ENCODE results near the gene EIF4A3.

The EIF4A3 gene

GRCh38 chr17:80109713-80110446 is 37.0 kb downstream of the EIF4A3 start:
- no peak overlapping the region for H3K18ac ChIP-seq (ENCODE audit: low read length)
- H3K4me3 ChIP-seq (ENCODE audit: low read length): no peak overlapping the region
- H2BK5ac ChIP-seq (ENCODE audit: low read length): no peak overlapping the region
- H3K4me1 ChIP-seq (ENCODE audit: control insufficient read depth, low read depth, low read length): no peaks in the 10 kb centered on the region
- H2BK120ac ChIP-seq (ENCODE audit: low read depth, low read length): no peak overlapping the region
- H2AK5ac ChIP-seq (ENCODE audit: low read length): no peak overlapping the region
- DNase-seq: no peak
- H3K79me2 ChIP-seq (ENCODE audit: control insufficient read depth, insufficient read depth, low read length): no peaks in the 10 kb centered on the region
- H3K4ac ChIP-seq (ENCODE audit: low read depth, low read length): no peak overlapping the region
- no peak overlapping the region for H3K4me2 ChIP-seq (ENCODE audit: low read length)
- H4K8ac ChIP-seq (ENCODE audit: low read depth, low read length): no peak overlapping the region
- no peak overlapping the region for H3K23ac ChIP-seq (ENCODE audit: low read length)
- H3K9ac ChIP-seq (ENCODE audit: low read length): no peak overlapping the region
- no peaks in the 10 kb centered on the region for H3K27me3 ChIP-seq (ENCODE audit: insufficient read depth, low read length, poor library complexity)
- H2BK15ac ChIP-seq (replicated peaks; ENCODE audit: low read depth): no peak overlapping the region
- WGBS (ENCODE audit: extremely low coverage, insufficient coverage, low lambda C conversion rate): no CpG with 5 or more reads among the region's 30 CpGs
- H3K56ac ChIP-seq (ENCODE audit: low read length): no peak overlapping the region
- no peak overlapping the region for H3K27ac ChIP-seq (ENCODE audit: low read depth, low read length)
- no peaks in the 10 kb centered on the region for H3K36me3 ChIP-seq (ENCODE audit: control insufficient read depth, insufficient read depth, low read length)
- H3K79me1 ChIP-seq (ENCODE audit: low read length): no peaks in the 10 kb centered on the region
- no peak overlapping the region for H4K5ac ChIP-seq (ENCODE audit: low read length)

- no peak overlapping the region for H3K9ac ChIP-seq (ENCODE audit: low read length)
- H3K4me1 ChIP-seq (ENCODE audit: control insufficient read depth, low read depth, low read length): no peaks in the 10 kb centered on the region
- H3K18ac ChIP-seq (ENCODE audit: low read length): no peak overlapping the region
- no peaks in the 10 kb centered on the region for H3K79me1 ChIP-seq (ENCODE audit: low read length)
- DNase-seq: no peak
- H3K4ac ChIP-seq (ENCODE audit: low read depth, low read length): no peak overlapping the region
- H3K4me3 ChIP-seq (ENCODE audit: low read length): no peak overlapping the region
- no CpG with 5 or more reads among the region's 13 CpGs for WGBS (ENCODE audit: extremely low coverage, insufficient coverage, low lambda C conversion rate)
- no peak overlapping the region for H2BK5ac ChIP-seq (ENCODE audit: low read length)
- no peak overlapping the region for H2AK5ac ChIP-seq (ENCODE audit: low read length)
- H2BK15ac ChIP-seq (replicated peaks; ENCODE audit: low read depth): no peak overlapping the region
- no peak overlapping the region for H3K23ac ChIP-seq (ENCODE audit: low read length)
- no peak overlapping the region for H3K56ac ChIP-seq (ENCODE audit: low read length)
- no peaks in the 10 kb centered on the region for H3K27me3 ChIP-seq (ENCODE audit: insufficient read depth, low read length, poor library complexity)
- H3K79me2 ChIP-seq (ENCODE audit: control insufficient read depth, insufficient read depth, low read length): no peaks in the 10 kb centered on the region
- no peak overlapping the region for H4K8ac ChIP-seq (ENCODE audit: low read depth, low read length)
- no peak overlapping the region for H3K4me2 ChIP-seq (ENCODE audit: low read length)
- no peak overlapping the region for H3K27ac ChIP-seq (ENCODE audit: low read depth, low read length)
- no peak overlapping the region for H2BK120ac ChIP-seq (ENCODE audit: low read depth, low read length)
- H4K5ac ChIP-seq (ENCODE audit: low read length): no peak overlapping the region
- no peaks in the 10 kb centered on the region for H3K36me3 ChIP-seq (ENCODE audit: control insufficient read depth, insufficient read depth, low read length)
These were observed 37.8 kb downstream of the EIF4A3 start for GRCh38 chr17:80109066-80109660.

GRCh38 chr17:80108036-80108971 is 38.6 kb downstream of the EIF4A3 start:
- Histone ChIP-seq H3K4me3 (ENCODE audit: low read length) (no peak overlapping the region), H3K9ac (ENCODE audit: low read length) (no peak overlapping the region), H3K23ac (ENCODE audit: low read length) (no peak overlapping the region), H3K56ac (ENCODE audit: low read length) (no peak overlapping the region), H3K4me2 (ENCODE audit: low read length) (no peak overlapping the region), H3K4ac (ENCODE audit: low read depth, low read length) (no peak overlapping the region), H3K27ac (ENCODE audit: low read depth, low read length) (no peak overlapping the region), H2AK5ac (ENCODE audit: low read length) (no peak overlapping the region), H3K36me3 (ENCODE audit: control insufficient read depth, insufficient read depth, low read length) (no peaks in the 10 kb centered on the region), H2BK120ac (ENCODE audit: low read depth, low read length) (no peak overlapping the region), H3K18ac (ENCODE audit: low read length) (no peak overlapping the region), H2BK15ac (replicated peaks; ENCODE audit: low read depth) (no peak overlapping the region), H3K4me1 (ENCODE audit: control insufficient read depth, low read depth, low read length) (no peaks in the 10 kb centered on the region), H3K27me3 (ENCODE audit: insufficient read depth, low read length, poor library complexity) (no peaks in the 10 kb centered on the region), H3K79me1 (ENCODE audit: low read length) (no peaks in the 10 kb centered on the region), H4K8ac (ENCODE audit: low read depth, low read length) (no peak overlapping the region), H2BK5ac (ENCODE audit: low read length) (no peak overlapping the region), H4K5ac (ENCODE audit: low read length) (no peak overlapping the region), H3K79me2 (ENCODE audit: control insufficient read depth, insufficient read depth, low read length) (no peaks in the 10 kb centered on the region)
- DNase-seq: no peak
- no CpG with 5 or more reads among the region's 40 CpGs for WGBS (ENCODE audit: extremely low coverage, insufficient coverage, low lambda C conversion rate)

GRCh38 chr17:80107231-80108021 is 39.5 kb downstream of the EIF4A3 start:
- no peak for DNase-seq
- Histone ChIP-seq H3K9ac (ENCODE audit: low read length) (no peak overlapping the region), H3K56ac (ENCODE audit: low read length) (no peak overlapping the region), H2BK15ac (replicated peaks; ENCODE audit: low read depth) (no peak overlapping the region), H2BK120ac (ENCODE audit: low read depth, low read length) (no peak overlapping the region), H3K27ac (ENCODE audit: low read depth, low read length) (no peak overlapping the region), H2BK5ac (ENCODE audit: low read length) (no peak overlapping the region), H3K79me2 (ENCODE audit: control insufficient read depth, insufficient read depth, low read length) (no peaks in the 10 kb centered on the region), H3K23ac (ENCODE audit: low read length) (no peak overlapping the region), H3K4ac (ENCODE audit: low read depth, low read length) (no peak overlapping the region), H3K36me3 (ENCODE audit: control insufficient read depth, insufficient read depth, low read length) (no peaks in the 10 kb centered on the region), H3K27me3 (ENCODE audit: insufficient read depth, low read length, poor library complexity) (no peaks in the 10 kb centered on the region), H2AK5ac (ENCODE audit: low read length) (no peak overlapping the region), H3K4me1 (ENCODE audit: control insufficient read depth, low read depth, low read length) (no peaks in the 10 kb centered on the region), H3K4me2 (ENCODE audit: low read length) (no peak overlapping the region), H3K79me1 (ENCODE audit: low read length) (no peaks in the 10 kb centered on the region), H4K8ac (ENCODE audit: low read depth, low read length) (no peak overlapping the region), H3K18ac (ENCODE audit: low read length) (no peak overlapping the region), H4K5ac (ENCODE audit: low read length) (no peak overlapping the region), H3K4me3 (ENCODE audit: low read length) (no peak overlapping the region)
- whole genome bisulfite sequencing (ENCODE audit: extremely low coverage, insufficient coverage, low lambda C conversion rate): no CpG with 5 or more reads among the region's 46 CpGs

GRCh38 chr17:80106751-80107150 is 40.2 kb downstream of the EIF4A3 start:
- WGBS (ENCODE audit: extremely low coverage, insufficient coverage, low lambda C conversion rate): no CpG with 5 or more reads among the region's 12 CpGs
- no peak overlapping the region for H3K18ac ChIP-seq (ENCODE audit: low read length)
- no peaks in the 10 kb centered on the region for H3K4me1 ChIP-seq (ENCODE audit: control insufficient read depth, low read depth, low read length)
- H2AK5ac ChIP-seq (ENCODE audit: low read length): no peak overlapping the region
- no peak overlapping the region for H3K4ac ChIP-seq (ENCODE audit: low read depth, low read length)
- no peak overlapping the region for H2BK5ac ChIP-seq (ENCODE audit: low read length)
- H3K23ac ChIP-seq (ENCODE audit: low read length): no peak overlapping the region
- H2BK120ac ChIP-seq (ENCODE audit: low read depth, low read length): no peak overlapping the region
- H3K36me3 ChIP-seq (ENCODE audit: control insufficient read depth, insufficient read depth, low read length): no peaks in the 10 kb centered on the region
- no peaks in the 10 kb centered on the region for H3K27me3 ChIP-seq (ENCODE audit: insufficient read depth, low read length, poor library complexity)
- no peak overlapping the region for H2BK15ac ChIP-seq (replicated peaks; ENCODE audit: low read depth)
- H3K27ac ChIP-seq (ENCODE audit: low read depth, low read length): no peak overlapping the region
- no peak overlapping the region for H4K8ac ChIP-seq (ENCODE audit: low read depth, low read length)
- no peak overlapping the region for H3K9ac ChIP-seq (ENCODE audit: low read length)
- no peak for DNase-seq
- no peak overlapping the region for H3K4me3 ChIP-seq (ENCODE audit: low read length)
- no peak overlapping the region for H4K5ac ChIP-seq (ENCODE audit: low read length)
- H3K79me2 ChIP-seq (ENCODE audit: control insufficient read depth, insufficient read depth, low read length): no peaks in the 10 kb centered on the region
- H3K4me2 ChIP-seq (ENCODE audit: low read length): no peak overlapping the region
- H3K79me1 ChIP-seq (ENCODE audit: low read length): no peaks in the 10 kb centered on the region
- H3K56ac ChIP-seq (ENCODE audit: low read length): no peak overlapping the region

Measured in mesendoderm (in vitro differentiated cells).